ENCODE results near the gene CNPY4.

CNPY4 gene

DNA sequence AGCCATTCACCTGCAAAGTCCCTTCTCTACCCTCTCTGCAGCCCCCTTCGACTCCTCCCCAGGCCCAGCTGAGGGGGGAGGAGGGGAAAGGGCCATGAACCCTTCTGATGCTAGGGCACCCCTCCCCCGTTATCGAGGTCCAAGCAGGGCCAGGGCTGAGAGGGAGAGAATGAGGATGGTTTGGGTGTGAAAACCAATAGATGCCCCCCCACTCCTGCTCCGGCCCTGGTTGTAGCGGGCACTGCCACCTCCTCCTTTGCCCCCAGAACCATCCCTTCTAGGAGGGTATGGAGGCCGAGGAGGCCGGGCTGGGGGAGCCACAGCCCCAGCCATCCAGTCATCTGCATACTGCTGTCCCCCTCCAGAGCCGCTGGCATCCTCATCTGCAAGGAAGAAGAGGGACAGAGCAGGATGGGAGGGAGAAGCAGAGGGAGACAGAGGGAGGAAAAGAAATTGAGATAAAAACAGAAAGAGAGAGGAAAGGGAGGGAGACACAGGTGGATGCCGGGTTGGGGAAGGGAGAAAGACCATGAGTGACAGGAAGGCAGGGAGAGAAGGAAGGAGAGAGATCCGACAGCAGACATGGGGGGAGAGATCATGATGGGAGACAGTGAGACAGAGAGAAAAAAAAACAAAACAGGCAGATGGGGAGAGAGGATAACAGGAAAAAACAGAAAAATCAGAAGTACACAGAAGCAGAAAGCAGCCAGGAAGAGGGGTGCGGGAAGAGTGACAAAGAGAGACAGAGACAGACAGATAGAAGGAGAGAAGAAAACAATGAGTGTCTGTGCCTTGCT lies 50.9 kb downstream of the CNPY4 start:
- no peak for DNase-seq

GRCh38 chr7:100171087-100171681 lies 51.8 kb downstream of the CNPY4 start:
- peak; percentile 54 for DNase-seq

GRCh38 chr7:100171840-100172239 lies 52.4 kb downstream of the CNPY4 start:
- DNase-seq: peak; percentile 43

GRCh38 chr7:100173806-100174495 lies 54.5 kb downstream of the CNPY4 start:
- no peak for DNase-seq

GRCh38 chr7:100174582-100174981 lies 55.1 kb downstream of the CNPY4 start:
- DNase-seq: no peak
